Measurements from ENCODE around the gene PACSIN1.
A peak's percentile ranks its signal among the peaks of the same experiment; 100 is the strongest.

Gene PACSIN1

DNA sequence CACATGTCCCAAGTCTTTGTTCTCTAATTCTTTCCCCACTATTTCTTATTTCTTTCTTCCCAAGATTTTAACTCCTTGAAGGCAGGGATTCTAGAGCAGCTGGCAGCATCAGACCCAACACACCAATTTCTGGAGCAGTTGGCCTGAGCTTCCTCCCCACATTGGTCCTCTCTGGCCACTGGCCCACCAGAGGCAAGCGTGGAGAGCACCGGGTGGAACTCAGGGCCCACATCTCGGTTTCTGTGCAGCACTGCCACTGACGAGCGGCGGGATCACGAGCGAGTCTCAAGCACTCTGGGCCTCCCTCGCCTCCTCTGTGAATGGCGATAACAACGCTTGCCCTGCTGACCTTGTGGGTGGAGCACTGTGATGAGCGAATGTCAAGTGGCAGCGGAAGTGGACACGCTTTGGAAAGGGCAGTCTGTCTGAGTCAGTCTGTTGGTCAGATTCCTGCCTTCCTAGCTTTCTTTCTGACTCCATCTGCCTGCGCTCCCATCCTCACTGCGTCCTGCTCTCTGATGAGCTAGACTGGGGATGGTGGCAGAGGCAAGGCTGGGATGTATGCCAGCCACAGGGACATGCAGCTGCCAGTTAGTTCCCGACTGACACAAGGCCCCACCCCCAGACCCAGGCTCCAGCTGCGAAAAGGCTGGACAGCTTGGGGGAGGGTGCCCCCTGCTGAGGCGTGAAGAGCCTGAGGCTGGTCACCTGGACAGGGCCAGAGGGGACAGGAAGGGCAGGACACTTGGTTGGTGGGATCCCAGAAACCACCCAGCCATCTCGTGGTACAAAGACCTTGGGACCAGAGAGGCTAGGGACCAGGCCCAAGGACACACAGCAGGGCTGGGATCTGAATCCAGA, 94.7 kb downstream of the PACSIN1 start:
- DNase-seq (ENCODE audit: low read depth, low spot score): no peak

DNA sequence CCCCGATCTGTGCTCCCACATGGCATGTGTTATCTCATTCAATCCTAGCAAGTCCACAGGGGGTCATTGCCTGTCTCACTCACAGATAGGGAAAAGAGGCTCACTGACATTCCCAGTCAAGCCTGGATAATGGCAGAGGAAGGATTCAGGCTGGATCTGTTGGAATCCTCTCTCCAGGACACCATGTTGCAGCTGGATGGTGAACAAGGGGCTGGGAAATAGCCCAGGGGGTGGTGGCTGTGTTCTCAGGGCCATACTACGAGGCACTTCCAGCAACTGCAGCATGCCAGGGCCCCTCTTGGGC, 95.3 kb downstream of the PACSIN1 start:
- no peak for DNase-seq (ENCODE audit: low read depth, low spot score)

DNA sequence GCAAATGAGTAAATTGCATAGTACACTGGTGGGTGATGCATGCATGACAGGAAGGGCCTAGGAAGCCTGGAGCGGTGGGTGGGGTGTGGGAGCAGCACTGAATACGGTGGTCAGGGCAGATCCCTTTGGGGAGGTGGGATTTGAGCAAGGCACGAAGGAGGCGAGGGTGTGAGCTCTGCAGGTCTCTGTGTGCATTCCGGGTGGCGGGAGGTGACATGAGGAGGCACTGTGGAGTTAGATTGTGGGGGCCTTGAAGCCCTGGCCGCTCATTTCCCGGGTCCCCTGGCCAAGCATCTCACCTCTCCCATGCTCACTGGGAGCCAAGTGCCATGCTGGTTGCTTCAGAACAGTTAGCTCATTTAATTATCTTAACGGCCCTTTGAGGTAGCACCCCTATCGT, 96.5 kb downstream of the PACSIN1 start:
- no peak for DNase-seq (ENCODE audit: low read depth, low spot score)

DNA sequence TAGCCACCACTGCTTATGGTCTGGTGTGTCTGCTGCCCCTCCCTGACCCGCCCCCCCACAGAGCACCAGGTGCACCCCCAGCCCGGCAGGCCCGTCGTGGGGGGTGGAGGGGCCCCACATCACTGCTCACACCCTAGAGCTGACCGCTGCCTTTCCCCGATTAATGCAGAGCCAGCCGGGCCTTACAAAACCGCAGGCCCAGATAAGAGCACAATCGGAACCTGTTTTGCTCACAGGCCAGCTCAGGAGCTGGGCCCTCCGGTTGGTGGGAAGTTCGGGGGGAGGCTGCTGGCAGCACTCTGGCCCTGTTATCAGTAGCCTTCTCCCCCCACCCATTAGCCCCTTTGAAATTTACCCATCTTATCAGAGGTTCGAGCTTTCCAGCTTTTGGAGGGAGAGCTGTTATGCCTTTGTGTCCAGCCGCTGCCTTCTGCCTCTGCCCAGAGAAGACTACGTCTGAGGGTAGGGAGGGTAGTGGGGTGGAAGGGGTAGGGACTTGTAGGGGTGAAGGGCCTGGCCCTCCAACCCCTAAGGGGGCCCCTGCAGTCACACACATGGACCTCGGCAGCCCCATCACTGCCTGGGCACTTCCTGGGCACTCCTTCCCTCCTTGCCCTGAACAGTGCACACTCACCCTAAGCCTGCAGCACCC, 97.1 kb downstream of the PACSIN1 start:
- no peak for DNase-seq (ENCODE audit: low read depth, low spot score)

DNA sequence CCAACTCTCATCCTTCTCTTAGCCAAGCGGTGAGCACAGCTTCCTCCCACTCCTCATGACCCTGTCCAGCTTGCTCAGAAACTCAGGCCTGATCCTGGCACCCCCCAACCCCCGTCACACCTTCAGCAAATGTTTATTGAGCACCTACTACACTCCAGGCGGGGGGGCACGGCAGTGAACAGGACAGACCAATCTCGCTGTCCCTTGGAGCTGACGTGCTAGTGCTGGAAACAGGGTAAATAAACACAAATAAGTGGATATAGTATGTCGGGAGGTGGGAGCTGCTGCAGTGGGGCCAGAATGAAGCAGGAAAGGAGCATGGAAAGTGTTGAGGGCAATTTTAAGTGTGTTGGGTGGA, 97.6 kb downstream of the PACSIN1 start:
- no peak for DNase-seq (ENCODE audit: low read depth, low spot score)

DNA sequence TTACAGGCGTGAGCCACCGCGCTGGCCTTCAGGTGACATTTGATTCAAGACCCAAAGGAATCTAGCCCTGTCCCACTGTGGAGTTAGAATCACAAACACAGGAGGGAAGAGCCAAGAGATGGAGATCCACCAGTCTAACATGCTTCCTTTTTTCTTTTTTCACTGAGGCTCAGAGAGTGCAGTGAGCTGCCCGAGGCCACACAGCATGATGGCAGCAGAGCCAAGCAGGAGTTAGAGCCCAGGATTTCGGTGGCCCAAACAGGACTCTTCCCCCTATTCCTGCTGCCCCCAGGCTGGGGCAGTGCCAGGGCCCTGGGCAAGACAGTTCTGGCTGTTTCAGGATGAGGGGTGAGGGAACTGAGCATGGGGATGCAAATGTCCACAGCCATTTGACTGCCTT, 98.3 kb downstream of the PACSIN1 start:
- DNase-seq (ENCODE audit: low read depth, low spot score): no peak

DNA sequence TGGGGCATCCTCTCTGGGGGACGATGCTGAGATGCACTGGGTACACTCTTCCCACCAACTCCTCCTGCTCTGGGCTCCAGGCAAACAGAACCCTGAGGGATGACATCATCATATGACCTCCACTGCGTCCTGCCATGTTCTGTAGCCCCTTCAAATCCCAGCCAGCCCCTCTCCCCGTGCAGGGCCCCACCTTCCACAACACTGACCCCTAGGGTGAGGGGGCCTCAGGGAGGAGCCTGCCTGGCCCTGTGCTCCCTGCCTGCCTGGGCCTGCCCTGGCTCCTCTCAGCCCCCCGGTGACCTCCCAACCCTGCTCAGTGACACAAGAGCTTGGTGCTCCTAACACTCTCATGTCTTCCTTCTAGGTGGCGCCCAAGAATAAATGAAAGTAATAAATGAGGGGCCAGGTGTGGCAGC, 99.9 kb downstream of the PACSIN1 start:
- no peak for DNase-seq (ENCODE audit: low read depth, low spot score)

DNA sequence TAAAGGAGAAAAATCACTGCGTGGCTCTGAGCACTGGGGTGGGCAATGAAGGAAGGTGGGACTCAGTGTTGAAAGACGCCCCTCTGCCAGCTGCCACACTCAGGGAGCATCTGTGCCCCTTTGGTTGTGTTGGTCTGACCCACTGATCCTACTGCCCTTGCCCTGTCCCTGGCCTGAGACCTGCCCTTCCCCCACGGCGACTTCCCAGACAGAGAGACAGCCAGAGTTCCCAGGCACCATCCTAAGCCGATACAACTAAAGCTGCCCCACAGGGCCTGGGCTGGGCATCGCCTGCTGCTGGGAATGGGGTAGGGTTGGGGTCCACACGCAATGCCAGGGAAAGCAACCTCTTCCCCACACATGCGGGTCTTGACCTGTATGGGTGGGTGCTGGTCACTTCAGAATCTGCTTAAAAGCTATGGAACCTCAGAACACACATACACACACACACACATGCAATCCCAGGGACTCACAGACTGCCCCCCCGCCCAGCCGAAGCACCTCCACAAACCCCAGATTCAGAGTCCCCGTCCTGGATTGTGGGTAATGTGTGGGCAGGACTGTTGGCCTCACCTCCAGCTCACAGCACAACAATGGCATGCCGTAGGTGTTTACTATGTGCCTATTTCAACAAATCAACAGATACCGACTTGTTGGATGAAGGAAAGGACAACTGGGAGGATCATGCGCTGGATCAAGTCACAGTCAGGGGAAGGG, 101.1 kb downstream of the PACSIN1 start:
- no peak for DNase-seq (ENCODE audit: low read depth, low spot score)

DNA sequence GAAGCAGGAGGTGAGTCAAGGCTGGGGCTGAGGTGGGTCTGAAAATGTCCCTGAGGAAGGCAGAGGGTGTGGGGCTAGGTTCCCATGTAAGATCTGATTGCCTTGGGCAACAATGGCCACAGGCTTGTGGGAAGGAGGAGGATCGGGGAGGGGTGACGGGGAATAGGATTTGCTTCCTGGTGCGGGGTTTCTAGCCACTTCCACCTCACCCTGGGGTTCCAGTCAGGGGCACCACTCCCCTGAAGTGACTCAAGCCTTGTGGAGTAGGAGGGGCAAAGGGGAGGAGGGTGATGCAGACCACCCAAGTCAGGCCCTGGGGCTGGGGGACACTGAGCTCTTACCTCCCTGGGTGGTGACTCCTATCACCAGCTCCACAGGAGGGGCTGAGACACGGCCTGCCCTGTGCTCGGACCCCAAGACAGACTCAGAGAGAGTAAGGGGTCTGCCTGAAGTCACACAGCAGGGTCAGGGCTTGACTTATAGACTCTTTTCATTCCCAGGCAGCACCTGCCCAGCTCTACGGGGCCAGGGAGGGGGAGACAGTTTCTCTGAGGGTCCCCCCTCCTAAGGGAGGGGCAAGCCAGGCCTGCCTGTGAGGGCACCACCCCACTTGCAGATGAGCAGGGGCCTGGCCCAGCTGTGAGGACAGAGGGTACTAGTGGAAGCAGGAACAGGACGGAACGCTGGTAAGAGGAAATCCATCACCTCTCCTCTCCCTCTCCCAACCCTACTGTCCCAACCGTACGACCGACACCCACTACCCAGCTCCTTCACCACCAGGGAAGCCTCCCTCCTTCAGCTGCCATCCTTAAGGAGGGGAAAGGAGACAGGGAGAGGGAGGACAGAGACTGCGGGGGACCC, 102.7 kb downstream of the PACSIN1 start:
- no peak for DNase-seq (ENCODE audit: low read depth, low spot score)

DNA sequence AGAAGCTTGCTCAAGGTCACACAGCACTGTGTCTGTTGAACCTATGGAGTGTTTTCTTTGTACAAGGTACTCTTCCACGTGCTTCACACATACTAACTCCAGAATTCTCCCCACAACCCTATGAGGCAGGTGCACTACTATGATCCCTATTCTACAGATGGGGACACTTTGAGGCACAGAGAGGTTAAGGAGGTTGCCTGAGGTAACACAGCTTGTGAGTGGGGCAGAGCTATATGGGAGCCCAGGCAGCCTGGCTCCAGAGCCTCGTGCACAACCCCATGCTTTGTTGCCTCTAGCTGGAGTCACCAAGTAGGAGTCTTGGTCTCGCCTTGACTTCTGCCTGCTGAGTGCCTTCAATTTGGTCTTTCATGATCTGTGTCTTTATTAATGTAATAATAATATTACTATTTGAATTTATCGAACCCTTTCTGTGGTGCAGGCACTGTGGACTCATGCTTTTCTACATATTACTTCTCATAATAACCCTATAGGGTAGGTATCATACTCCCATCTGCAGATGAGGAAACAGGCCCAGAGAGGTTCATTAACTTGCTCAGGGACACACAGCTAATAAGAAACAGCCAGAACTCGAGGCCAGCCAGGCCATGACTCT, 103.6 kb downstream of the PACSIN1 start:
- no peak for DNase-seq (ENCODE audit: low read depth, low spot score)

DNA sequence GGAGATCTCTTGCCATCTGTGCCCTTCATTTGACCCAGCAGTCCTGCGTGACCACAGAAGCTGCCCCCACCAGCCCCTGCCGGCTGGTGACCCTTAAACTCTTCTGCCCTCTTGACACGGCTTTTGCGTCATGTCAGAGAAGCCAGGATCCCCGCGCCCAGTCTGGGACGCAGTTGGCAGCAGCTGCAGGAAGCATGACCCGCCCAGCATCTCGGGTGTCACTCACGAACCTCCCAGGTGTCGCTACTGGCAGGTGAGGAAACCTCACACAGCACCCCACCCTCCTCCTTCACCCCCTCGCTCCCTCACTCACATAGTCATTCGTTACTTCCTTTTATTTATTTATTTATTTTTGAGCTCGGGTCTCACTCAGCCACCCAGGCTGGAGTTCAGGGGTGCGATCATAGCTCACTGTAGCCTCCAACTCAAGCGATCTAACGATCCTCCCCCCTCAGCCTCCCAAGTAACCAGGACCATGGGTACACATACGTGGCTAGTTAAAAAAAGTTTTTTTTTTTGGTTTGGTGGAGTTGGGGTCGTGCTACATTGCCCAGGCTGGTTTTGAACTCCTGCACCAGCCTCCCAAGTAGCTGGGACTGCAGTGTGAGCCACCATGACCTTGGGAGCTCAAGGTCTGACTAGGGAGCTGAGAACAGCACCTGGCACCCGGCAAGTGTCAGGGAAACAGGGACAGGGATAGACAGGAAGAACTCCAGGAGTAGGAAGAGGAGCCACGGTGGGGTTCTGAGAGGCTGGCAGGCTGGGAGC, 104.4 kb downstream of the PACSIN1 start:
- no peak for DNase-seq (ENCODE audit: low read depth, low spot score)

DNA sequence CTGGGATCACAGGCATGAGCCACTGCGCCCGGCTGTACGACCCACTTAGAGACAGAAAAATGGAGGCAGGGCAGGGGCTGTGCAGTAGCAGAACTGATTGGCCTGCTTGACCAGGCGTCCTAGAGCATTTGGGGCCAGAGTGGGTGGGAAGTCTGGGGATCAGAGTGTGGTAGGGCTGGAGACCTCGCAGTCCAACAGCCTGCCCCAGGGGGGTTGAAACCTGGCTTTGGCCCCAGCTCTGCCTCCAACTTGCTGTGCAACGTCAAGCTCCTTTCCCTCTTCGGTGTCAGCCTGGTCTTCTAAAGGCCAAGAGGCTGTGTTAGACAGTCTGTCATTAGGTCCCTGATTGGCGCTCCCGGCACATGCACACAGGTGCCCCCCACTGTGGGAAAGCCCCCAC, 105.5 kb downstream of the PACSIN1 start:
- no peak for DNase-seq (ENCODE audit: low read depth, low spot score)

DNA sequence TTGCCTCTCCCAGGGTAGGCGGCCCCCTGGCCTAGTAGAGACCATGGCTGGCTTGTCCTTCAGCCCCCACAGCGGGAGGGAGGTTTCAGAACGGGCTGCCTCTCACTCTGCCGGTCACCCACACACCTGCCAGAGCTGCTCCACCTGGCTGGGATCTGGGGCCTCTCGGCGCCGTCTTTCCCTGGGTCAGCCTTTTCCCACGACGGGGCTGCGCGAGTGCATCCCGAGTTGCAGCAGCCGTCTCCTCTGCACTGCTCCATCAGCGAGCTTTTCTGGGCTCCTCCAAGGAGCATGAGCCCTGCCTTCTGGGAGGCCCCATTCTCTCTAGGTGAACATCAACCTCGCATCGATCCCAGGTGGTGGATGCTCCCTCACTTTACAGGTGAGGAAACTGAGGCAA, 106.1 kb downstream of the PACSIN1 start:
- no peak for DNase-seq (ENCODE audit: low read depth, low spot score)

DNA sequence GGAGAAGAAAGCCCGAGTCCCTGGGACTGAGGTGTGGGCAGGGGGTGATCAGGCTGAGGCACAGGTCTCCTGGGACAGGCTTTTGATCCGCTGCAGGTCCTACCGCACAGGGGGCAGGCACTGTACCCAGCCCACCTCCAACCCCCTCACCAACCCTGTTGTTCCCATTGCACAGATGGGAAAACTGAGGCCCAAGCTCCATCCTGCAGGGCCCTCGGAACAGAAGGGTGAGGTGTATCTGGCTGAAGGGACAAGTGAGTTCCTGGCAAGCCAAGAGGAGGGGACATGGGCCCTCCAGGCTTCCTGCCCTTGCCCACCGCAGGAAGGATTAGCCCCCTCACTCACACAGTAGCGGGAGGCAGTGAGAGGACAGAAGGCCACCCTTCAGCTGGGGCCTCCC, 106.7 kb downstream of the PACSIN1 start:
- DNase-seq (ENCODE audit: low read depth, low spot score): no peak

DNA sequence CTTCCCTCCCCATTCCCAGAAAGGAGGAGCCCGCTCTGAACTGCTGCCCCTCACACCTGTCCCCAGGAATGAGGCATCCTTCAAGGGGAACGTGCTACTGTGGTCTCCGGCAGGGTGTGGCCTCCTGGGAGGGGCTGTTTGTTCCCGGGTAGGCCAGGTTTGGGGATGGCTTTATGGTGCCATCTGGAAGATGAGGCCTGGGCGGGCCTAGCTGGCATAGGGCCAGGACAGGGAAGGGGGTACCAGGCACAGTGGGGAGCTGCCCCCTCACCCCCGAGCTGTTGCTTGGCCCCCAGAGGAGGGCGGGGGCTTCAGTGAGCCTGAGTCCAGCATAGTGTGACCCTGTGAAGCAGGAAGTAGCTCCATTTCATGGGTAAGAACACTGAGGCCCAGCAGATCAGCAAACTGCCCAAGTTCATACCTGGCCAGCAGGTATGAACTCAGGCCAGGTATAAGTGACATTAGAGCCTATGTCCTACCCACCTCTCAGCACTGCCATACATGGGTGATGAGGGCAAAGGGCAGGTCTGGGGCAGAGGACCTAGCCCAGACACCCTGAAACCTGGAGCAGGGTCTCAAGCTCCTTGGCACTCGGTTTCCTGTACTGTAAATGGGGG, 107.8 kb downstream of the PACSIN1 start:
- no peak for DNase-seq (ENCODE audit: low read depth, low spot score)

DNA sequence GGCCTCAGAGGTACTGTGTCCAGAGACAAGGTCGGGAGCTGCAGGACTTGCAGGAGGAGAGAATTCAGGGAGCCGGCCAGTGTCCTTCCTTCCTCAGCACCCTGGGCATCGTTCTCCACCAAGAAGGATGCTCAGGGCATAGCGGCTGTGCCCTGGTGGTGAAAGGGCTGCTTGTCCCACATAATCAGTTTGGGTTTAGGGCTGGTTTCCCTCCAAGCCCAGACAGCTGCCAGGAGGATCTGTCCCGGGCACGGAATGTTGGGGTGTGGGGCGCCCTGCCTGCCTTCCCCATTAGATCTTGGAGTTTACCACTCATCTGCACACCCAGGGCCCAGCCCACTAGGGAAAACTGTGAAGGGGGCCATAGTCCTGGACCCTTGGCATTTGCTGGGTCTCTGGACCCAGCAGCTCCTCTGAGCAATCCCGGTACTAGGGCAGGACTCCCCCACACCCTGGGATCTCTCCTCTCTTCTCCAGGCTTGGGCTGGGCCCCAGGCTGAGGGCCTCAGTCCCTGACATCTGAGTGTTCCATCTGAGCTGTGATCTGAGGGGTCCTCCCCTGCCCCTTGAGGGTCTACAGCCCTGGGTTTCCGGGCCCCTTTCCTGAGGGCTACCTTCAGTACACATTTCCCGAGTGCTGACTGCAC, 108.9 kb downstream of the PACSIN1 start:
- DNase-seq (ENCODE audit: low read depth, low spot score): no peak

DNA sequence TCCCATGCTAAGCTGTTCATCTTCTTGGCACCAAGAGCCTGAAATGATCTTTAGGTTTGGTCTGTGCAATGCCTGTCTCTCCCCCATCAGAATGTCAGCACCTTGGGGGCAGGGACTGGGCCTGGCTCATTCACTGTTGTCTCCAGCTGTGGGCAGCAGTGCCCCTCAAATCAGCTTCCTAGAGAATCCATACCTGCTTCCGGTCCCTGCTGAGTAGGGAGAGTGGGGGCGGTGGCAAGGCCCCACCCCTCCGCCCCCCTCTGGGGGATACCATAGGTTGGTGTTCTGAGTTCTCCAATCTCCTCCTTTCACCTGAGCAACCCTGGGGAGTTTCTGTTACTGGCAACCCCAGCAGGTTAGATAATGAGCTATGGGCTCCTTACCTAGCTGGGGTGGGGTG, 109.5 kb downstream of the PACSIN1 start:
- peak; percentile 23 for DNase-seq (ENCODE audit: low read depth, low spot score)

DNA sequence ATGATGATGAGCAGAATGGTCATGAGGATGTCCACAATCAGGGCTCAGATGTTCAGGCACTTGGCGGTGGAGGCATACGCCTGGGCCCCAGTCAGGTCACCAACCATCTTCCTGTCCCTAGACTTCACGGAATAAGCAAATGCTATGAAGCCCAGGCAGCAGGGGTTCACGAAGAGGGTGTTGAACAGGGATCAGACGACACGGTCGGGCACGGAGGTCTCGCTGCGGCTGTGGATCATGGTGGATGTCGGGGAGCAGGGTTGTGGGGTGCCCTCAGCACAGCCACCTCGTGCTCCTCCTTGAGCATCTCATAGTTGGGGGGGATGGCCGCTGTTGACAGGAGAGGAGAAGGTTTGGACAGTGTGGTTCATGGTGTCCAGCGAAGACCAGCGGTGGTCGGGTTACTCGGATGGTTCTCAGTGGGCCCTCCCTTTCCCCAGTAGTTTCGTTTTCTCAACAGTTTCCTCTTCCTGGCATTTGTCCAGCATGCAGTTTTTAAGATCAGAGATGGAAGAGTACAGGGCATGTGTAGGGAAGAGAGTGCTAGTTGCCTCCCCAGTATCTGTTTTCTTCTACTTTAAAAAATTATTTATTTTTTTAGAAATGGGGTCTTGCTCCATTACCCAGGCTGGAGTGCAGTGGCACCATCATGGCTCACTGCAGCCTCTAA, 110.5 kb downstream of the PACSIN1 start:
- no peak for DNase-seq (ENCODE audit: low read depth, low spot score)

All from iPS DF 19.7 (cell line).